HG03060 (cell line): Measurements from ENCODE around the gene MAGEF1.

Experiments
- ATAC-seq: cut with Tn5 transposase; IDR thresholded peaks from one replicate; pipeline ENCODE4 v1.9.1; 2021; ENCODE audit warnings: low read depth, moderate number of reproducible peaks; ENCODE audit not compliant: unreplicated experiment

Gene MAGEF1

DNA sequence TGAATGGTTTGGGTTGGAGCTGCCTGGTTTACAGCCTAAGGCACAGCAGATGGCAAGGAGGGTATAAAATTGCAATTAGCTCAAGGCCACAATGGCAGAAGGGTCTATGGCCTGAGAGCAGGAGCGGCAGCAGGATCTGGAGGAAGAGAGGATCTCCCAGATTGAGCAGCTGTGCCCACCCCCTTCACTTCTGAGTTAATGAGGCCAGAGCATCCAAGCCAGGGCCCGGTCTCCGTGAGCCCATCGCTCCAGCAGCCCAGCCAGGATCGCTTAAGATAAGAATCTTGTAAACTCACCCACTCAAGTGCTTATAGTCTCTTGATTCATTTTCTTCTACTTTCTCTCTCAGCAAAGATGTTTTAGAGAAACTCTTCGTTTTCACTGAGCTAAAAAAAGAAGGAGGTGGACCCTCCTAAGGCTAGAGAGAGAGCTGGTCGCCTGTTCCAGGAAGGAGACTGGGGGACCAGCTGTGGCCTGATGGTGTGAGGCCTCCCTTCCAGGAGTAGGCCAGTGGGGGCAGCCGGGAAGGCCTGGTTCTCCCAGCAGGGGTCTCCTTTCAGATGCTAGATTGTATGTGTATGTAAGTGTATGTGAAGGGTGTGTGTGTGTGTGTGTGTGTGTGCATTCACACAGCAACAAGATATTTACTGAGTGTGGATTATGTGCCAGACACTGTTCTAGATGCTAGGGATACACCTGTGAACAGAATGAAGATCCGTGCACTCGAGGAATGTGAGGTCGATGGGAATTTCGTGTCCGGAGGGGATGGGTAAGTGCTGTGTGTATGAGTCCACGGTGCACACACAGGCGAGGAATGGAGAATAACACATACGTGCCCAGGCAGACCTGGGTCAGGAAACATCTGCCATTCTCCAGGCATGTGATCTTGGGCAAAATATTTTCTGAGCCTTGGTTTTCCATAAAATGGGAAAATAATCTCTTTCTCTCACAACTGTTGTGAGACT lies 18.6 kb downstream of the MAGEF1 start:
- ATAC-seq = no peak

DNA sequence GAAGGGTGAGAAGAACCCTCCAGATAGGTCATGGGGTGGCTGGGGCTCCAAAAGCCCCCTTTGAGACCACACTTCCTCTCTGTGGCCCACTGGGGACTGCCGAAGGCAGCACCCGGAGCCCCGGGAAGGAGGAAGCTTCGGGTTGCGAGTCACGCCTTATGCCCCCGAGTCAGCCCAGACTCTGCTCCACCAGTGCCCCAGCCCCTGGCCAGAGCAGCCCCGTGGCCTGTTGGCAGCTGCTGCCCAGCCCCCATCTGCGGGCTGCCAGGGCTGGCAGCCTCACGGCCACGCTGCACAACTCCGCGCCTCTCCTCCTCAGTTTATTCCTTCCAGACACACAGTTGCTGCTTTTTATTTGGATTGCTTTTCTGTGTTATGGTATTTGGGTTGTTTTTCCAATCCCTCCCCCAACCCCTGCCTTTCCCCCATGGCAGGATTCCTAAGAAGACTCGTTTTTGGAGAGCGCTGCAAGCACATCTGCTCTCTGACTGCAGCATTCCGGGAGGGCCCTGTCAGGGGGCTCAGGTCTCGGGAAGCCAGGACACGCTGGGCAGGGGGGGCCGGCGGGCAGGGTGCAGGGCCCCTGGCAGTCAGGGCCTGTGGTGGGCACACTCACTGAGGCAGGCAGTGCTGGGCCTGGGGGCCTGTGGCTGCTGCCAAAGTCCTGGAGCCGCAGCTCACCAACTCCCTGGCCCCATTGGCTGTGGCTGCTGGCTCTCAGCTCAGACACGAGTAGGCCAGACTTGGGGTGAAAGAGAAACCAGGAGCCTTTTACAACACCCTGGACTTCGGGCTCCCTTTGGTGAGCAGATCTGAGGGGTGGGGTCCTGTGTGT lies 20.2 kb downstream of the MAGEF1 start:
- no peak for ATAC-seq

DNA sequence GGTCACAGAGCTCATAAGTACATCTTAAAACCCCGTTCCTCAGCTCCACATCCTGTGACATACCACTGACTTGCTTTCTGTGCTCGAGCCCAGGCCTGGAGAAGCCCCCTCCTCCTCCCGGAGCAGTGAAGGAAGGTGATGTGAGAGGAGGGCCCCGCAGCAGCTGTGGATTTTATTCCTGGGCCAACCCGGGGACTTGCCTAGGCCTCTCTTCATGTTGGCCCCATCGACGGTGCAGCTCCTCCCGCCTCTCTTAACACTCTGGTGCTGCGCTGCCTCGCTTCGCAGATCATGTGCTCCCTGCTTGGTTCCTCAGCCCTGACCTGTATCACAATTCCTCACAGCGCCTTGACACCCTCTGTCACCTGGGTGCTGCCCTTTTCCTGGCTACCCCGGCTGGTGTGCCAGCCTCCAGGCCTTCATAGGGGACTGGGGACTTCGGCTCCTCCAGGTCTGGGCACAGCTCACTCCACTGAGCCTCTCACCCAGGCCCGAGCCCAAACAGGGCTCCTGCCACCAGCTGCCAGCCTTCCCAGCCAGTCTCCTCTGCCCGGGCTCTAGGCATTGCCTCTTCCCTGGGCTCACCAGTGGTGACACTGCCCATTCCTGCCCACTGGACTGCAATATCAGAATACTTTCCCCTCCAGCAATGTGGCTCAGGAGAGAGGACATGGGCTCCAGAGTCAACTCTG lies 21.5 kb downstream of the MAGEF1 start:
- ATAC-seq = no peak

DNA sequence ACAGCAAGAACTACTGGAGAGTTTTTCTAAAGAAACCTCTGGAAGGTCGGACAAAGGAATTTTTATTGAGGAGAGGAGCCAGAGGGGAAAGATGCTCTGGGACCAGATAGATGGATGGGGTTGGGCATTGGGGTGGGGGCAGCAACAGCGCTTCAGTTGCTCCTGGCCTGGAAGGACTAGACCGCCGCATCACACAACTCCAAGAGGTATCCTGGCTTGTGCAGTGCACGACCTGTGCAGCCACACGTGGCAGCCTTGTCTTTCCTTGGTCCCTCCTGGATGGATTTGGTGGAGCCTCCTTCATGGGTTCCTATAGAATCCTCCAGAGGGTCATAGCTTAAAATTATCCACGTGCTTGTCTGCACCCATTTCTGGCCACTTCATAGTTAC lies 23.0 kb downstream of the MAGEF1 start:
- ATAC-seq = no peak

DNA sequence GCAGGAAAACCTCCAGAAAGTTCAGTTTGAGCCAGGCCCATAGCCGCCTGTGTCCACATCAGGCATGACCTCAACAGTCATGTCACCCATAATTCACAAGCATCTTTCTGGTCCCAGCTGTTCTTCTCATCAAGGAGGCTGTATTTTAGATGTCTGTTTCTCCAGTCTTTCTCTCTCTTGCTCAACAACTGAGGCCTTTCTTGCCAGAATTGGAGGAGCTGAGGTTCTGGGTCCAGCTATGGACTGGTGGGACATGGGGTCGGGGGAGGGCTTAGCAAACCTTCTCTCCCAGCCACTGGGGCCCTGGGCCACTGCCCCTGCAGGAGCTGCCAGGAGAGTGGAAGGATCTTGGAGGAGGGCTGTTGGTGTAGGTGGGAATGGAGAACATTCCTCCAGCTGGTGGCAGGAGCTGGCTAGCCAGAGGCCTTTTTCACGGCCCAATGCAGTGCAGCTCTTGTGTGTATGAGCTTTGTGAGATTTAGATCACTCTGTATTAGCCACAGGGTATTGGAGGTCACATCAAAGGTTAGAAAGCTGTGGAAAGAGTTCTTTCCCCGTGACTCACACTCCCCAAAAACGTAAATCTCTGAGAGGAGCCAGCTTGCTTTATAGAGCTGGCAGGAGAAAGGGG lies 23.5 kb downstream of the MAGEF1 start:
- no peak for ATAC-seq

DNA sequence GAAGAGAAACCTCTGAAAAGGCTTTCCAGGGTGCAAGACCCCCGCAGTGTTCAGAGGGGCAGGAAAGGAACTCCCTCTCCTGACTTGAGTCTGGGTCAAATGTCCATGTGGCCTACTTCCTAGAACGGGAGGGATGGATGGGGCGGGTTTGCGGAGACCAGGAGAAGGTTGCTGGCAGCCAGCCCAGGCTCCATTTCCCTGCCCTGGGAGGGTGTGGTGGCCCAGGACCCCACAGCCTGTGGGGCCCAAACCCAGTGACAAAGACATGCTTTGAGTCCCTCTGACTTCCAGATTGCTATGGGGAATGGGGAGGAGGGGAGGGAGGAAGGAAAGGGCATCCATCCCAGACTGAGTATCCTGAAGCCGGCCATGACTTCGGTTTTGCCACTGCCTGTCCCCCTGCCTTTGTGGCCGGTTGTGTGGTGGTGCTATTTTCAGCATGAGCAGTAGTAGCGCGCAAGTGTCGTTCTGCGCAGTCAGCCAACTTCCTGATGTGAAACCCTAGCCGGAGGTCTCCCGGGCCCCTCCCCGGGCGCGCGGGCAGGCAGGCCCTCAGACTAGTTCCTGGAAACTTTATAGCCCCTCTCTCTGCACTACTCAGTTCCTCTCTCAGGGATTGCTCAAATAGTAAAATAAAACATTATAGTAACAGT lies 24.4 kb downstream of the MAGEF1 start:
- no peak for ATAC-seq

DNA sequence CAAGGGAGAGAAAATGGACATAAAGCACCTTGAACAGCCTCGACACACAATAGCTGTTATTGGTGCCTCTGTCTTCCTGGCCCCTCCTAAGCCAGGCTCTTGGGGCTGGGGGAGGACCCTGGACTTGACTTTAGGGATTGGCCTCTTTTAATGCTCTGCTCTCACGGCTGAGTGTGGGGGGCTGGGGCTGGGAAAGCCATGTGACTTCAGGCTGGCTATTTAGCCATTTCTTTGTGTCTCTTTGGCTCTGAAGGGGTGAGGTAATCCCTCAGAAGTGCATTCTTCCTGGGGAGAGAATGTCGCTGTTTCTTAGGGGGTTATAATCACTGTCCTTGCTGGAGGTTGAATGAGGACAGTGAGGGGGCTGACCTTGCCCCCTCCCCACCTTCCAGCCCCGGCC lies 26.2 kb downstream of the MAGEF1 start:
- ATAC-seq = no peak

DNA sequence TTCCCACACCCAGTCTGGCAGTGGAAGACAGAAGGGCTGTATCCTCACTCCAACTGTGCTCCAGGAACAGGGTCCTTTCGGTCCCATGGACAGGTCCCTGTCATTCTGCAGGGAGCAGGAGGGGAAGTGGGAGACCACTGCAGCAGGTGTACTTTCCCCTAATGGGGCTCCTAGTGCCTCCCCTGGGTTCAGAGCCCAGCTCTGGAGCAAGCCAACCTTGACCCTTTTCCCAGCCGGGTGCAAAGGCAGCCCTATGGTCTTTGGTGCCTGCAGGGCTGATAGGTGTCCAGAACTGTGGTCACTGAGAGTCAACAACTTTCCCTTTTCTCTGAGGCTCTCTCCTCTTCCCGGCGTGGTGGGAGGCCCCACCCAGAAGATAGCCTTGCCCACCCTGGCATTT lies 26.8 kb downstream of the MAGEF1 start:
- no peak for ATAC-seq

DNA sequence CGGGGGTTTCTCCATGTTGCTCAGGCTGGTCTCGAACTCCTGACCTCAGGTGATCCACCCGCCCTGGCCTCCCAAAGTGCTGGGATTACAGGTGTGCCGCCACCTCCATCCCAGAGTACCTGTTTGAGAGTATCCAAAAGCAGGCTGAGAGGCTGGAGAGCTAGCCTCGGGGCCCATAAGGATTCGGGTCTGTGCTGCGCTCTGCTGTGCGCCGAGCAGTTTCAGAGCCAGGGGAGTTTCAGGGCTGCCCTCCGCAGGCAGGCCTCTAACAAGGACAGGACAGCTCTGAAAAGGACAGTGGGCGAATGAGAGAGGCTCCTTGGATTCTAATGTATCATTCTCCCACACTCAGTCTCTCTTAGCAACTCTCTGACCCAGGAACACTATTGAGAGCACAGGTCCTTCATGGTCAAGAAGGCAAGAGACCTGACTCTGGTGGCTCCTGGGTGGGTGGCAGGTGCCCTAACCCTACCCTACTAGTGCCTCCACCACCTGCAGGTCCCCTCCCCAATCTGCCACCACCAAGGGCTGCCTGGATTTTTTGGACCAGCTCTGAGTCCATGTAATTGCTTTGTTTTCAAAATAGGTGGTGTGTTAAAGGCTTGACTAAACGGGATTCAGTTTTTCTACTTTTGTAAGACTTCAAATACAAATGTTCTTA lies 27.8 kb downstream of the MAGEF1 start:
- no peak for ATAC-seq

DNA sequence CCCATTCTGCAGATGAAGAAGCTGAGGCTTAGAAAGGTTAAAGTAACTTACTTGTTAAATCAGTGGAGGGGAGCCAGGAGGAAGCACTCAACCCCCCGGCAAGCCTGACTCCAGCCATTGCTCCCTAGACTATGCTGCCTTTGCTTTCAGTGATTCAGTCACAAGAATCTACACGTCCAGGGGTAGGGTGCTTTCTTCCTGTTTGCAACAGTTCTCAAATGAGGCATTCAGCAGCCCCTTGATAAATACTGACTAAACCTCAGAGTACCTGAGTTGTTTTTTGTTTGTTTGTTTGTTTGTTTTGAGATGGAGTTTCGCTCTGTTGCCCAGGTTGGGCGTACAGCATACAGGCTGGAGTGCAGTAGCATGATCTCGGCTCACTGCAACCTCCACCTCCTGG lies 28.6 kb downstream of the MAGEF1 start:
- no peak for ATAC-seq

DNA sequence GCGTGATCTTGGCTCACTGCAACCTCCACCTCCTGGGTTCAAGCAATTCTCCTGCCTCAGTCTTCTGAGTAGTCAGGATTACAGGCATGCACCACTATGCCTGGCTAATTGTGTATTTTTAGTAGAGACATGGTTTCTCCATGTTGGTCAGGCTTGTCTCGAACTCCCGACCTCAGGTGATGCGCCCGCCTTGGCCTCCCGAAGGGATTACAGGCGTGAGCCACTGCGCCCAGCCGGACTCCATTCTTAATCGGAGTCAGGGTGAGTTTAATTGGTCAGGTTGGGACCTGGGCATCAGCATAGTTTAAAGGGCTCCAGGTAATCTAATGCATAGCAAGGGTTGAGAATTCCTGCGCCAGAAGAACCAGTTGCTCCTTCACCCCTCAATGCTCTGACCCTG lies 29.2 kb downstream of the MAGEF1 start:
- ATAC-seq = no peak

DNA sequence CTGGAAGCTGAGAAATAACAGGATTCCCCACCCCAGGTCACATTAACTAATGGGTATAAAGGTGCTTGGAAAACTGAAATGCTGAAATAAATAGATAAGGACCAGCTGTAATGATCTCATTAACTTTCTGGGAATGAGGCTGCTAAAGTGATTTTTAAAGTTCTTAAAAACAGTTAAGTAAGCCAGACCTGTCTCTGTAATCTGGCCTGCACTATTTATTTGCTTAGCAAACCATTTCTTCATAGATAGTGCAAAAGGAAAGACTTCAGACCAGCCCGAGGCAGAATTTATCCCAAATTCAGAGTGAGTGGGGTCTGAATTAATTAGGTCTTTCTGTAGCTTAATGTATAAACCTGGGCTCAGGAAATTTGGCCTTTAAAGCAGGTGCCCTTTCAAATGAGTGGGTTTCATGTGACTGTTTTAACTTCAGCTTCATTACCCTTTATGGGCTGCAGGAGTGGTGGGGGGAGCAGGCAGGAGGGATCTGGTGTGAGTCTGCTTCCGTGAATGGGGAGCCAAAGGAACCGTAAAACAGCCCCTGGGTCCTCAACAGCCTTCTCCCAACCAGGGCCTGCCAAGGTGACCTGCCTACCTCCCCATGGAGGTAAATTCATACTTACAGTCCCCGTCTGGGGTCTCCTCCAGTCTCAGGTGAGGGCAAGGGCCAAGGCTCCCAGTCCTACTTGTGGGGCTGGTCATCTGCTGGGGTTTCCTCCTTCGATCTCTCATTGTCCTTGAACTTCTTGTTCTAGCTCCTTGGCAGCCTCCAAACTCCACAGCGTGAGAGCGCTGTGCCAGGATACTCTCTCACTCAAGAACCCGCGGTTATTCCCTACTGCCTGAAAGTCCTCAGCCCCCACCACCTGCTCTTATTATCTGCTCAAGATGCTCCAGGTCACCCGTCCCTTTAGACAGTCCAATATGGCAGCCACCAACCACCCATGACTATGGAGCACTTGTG lies 31.2 kb downstream of the MAGEF1 start:
- ATAC-seq = no peak

DNA sequence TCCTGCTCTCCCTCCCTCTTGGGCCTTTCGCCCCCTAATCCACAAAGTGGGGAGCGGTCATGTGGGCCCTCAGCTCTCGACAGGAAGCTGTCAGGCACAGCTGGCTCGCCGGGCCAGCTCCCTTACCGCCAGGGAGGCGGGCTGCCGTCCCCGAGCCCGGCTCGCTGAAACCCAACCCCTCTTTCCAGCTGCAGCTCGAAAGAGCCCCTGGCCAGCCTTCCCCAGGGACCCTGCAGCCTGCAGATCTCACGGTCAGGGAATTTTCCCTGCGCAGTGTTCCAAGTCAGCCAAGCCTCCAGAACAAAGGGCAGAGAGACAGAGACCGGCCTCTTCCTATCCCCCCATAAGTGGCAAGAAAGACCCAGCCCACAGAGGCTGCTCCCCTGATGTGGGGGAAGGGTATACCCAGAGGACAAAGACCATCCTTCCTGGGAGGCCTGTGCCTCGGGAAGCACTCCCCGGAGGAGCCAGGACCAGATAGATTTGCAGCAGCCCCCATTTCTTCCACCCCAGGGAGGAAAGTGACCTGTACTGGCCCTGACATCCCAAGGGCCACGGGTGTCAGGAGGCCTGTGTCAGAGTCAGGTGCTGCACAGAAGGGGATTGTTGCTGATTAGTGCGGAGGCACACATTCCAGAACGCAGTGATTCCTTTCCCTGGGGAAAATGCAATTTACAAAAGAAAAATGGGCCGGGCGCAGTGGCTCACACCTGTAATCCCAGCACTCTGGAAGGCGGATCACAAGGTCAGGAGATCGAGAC lies 32.6 kb downstream of the MAGEF1 start:
- ATAC-seq = no peak

DNA sequence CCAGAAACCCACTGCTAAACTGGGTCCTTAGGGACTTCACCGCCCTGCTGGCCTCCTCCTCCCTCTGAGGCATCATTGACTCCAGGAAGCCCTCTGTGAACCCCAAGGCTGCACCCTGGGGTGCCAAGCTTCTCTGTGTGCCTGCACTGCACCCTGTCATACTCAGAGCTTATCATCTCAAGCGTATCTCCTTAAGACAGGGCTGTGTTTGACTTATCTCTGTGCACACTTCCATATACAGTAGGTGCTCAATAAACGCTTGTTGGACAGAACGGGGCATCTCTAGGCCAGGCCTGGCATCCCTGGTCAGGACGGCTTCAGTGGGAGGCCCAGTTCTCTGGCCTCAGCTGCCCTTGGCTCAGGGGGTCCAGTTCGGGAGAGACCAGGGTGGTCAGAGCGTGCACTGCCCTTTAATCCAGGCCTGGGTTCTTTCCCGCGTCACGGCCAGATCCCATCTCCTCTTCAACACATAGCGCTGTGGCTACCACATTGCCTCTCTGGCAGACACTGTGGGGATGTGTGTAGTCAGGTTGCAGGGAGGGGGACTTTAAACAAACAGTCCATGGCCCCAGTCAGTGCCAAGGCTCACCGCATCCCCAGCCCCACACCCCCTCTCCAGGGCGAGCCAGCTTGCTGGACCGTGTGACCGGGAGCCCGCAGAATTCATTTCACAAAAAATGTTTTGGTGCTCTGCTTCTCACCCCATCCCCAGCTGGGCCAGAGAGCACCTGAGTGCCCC lies 33.4 kb downstream of the MAGEF1 start:
- no peak for ATAC-seq

DNA sequence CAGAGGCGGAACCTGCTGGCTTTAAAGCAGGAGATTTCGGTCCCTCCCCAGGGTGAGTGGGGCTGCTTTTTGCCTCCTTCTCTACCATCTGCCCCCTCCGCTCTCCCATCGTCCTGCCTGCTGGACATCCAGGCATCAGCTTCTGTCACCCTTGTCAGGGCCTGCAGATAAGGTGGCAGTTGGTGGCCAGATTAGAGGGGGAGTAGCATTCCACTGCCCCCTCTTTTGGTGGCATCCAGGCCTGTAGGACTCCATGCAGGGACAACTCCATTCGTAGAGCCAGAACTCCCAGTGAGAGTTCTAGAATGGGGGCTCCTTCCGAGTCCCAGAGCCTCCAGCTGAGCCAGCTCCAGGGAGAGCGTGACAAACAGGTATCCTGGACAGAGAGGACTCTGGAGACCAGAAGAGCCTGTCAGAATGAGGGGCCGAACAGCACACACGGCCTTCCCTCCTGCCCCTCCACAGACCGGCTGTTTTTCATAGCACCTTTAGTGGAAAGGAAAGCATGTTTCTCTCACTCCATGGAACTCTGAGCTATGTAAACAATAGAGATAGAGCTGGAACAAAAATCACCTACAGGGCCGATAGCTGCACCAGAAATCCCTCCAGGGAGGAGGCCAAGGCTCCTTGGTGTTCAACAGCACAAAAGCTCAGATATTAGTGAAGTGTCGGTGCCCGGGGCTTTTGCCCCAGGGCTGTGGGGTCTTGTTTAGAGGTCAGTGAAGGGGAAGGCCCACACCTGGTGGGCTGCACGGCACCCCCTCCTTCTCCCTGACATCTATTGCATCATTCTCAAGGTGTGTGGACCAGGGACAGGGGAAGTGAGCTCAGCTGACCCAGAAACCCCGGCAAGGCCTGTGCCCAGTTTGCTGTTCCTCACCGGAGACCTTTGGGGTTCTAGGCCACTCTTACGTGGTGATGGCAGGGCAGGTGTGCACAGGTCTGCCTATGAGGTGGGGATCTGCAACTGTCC lies 34.2 kb downstream of the MAGEF1 start:
- no peak for ATAC-seq

DNA sequence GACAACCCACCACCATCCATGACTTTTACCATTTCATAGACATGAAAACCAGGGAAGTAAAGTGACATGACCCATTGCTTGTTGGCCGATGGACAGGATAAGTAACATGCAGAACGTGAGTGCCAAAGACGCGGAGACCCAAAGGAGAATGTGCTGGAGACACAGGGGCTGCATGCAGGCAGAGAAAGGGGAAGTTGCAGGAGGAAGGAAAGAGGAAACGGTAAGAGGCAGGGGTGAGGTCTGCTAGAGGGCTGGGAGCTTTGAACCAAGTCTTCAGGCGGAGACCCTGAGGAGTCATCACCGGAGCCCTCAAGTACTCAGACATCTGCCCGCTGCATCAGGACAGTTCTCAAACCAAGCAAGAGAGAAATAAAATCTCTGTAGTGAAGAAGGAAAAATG lies 34.9 kb downstream of the MAGEF1 start:
- no peak for ATAC-seq
